ENCODE measurements around the gene KCNE3.
"Not testable (repeated sequence)": the region's sequence is repeated elsewhere in the genome, so short reads cannot be mapped to it uniquely, and the experiment has no call there.

DNA sequence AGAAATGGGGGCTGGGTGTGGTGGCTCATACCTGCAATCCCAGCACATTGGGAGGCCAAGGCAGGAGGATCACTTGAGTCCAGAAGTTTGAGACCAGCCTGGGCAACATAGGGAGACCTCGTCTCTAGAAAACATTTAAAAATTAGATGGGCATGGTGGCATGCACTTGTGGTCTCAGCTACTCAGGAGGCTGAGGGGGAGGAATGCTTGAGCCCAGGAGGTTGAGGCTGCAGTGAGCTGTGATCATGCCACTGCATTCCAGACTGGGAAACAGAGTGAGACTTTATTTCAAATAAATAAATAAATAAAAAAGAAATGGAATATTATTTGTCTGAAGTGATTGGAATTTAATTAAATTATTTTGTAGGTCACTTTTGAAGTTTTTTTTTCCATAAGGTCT lies 50.4 kb downstream of the KCNE3 start:
- TF ChIP-seq, protein P1, sequence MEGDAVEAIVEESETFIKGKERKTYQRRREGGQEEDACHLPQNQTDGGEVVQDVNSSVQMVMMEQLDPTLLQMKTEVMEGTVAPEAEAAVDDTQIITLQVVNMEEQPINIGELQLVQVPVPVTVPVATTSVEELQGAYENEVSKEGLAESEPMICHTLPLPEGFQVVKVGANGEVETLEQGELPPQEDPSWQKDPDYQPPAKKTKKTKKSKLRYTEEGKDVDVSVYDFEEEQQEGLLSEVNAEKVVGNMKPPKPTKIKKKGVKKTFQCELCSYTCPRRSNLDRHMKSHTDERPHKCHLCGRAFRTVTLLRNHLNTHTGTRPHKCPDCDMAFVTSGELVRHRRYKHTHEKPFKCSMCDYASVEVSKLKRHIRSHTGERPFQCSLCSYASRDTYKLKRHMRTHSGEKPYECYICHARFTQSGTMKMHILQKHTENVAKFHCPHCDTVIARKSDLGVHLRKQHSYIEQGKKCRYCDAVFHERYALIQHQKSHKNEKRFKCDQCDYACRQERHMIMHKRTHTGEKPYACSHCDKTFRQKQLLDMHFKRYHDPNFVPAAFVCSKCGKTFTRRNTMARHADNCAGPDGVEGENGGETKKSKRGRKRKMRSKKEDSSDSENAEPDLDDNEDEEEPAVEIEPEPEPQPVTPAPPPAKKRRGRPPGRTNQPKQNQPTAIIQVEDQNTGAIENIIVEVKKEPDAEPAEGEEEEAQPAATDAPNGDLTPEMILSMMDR (IDR thresholded peaks at IDR 0.05) = not testable (repeated sequence)
- TF ChIP-seq POLR2A (IDR thresholded peaks at IDR 0.05) = not testable (repeated sequence)
